Measurements from ENCODE around the gene ITPR2. TPM values are rescaled to one million over a fixed set of nuclear protein-coding genes. Genes with fewer than 3 reads are reported as not detected.

ITPR2 gene
- total and polyA plus RNA-seq, 2 of the 13 experiments (the other 11 are each of a cell fraction or from before 2014, with no cell fraction given), result 31.9 to 81.9 TPM

GRCh38 chr12:26334621-26335124 is 498.3 kb downstream of the ITPR2 start:
- Histone ChIP-seq H3K27me3 (ENCODE audit: control insufficient read depth in 1 of 2, insufficient read depth in 2 of 2, low read length in 2 of 2) (no peaks in the 10 kb centered on the region), H3K4me3 (replicated peaks in 1 of 3; ENCODE audit: insufficient read depth in 1 of 3, low read depth in 2 of 3, low read length in 3 of 3) (no peak overlapping the region), H4K20me1 (ENCODE audit: insufficient read depth, low read length) (no peaks in the 10 kb centered on the region), H3K79me2 (ENCODE audit: insufficient read depth, low read length) (no peaks in the 10 kb centered on the region), H3K4me1 (ENCODE audit: insufficient read depth, low read length) (no peaks in the 10 kb centered on the region), H3K4me2 (ENCODE audit: low read depth, low read length) (no peak overlapping the region), H2AFZ (ENCODE audit: low read length) (no peak overlapping the region), H3K36me3 (replicated peaks in 1 of 2; ENCODE audit: control insufficient read depth in 1 of 2, insufficient read depth in 2 of 2, low read length in 2 of 2) (peaks cover 4 to 16% of the 10 kb centered on the region in 2 experiments; a peak in 4 of 5 replicates), H3K27ac (ENCODE audit: extremely low read length, insufficient read depth, low read length) (no peak overlapping the region), H3K9ac (ENCODE audit: insufficient read depth, low read depth, low read length) (no peak overlapping the region), H3K9me3 (ENCODE audit: low read length) (no peaks in the 10 kb centered on the region)
- POLR2A ChIA-PET, result no interaction called here
- BruUV-seq (replicated peaks), result no TSS peak
- CTCF ChIA-PET (ENCODE audit: low intra/inter-chr PET ratio, low total read pairs), result no interaction called here
- ATAC-seq, result no peak
- DNase-seq (ENCODE audit: low spot score), result no peak
- FAIRE-seq, result no peak
- intact Hi-C loops (cut with micrococcal nuclease; ENCODE audit: unreplicated experiment) (no loop called here), in situ Hi-C loops (cut with HindIII; ENCODE audit: extremely low pct_ligation_motif_present, low pct_unique_long_range_greater_than_20kb) (no loop called here)
- 93% methylated on average over 6 of the region's 6 CpGs for WGBS (ENCODE audit: low lambda C conversion rate)
- TF ChIP-seq HMGA1 (CRISPR knock-in tag; conservative IDR thresholded peaks at IDR 0.05) (no peak), REST (IDR thresholded peaks at IDR 0.05; ENCODE audit: borderline replicate concordance in 1 of 2, low read depth in 1 of 2, low read length in 2 of 2) (no peak), RBM22 (optimal IDR thresholded peaks at IDR 0.05; ENCODE audit: low read length) (peak; percentile 66), ZNF570 (CRISPR knock-in tag; IDR thresholded peaks at IDR 0.05; ENCODE audit: borderline replicate concordance) (no peak)

GRCh38 chr12:26331960-26332359 is 501.0 kb downstream of the ITPR2 start:
- FAIRE-seq, result no peak
- no peaks in the 10 kb centered on the region for H4K20me1 ChIP-seq (ENCODE audit: insufficient read depth, low read length)
- ChIA-PET POLR2A (no interaction called here), CTCF (ENCODE audit: low intra/inter-chr PET ratio, low total read pairs) (no interaction called here)
- ATAC-seq, result peak; percentile 45
- no peak for DNase-seq (ENCODE audit: low spot score)
- no peaks in the 10 kb centered on the region for H3K4me1 ChIP-seq (ENCODE audit: insufficient read depth, low read length)
- WGBS (ENCODE audit: low lambda C conversion rate), result 98% methylated on average over 4 of the region's 4 CpGs
- H3K27ac ChIP-seq (ENCODE audit: extremely low read length, insufficient read depth, low read length), result no peak overlapping the region
- no peaks in the 10 kb centered on the region; a peak in 1 of 5 replicates for H3K27me3 ChIP-seq (ENCODE audit: control insufficient read depth in 1 of 2, insufficient read depth in 2 of 2, low read length in 2 of 2)
- H3K9me3 ChIP-seq (ENCODE audit: low read length), result no peaks in the 10 kb centered on the region
- peak; percentile 51; the same call in 1 of the 2 replicates for TF ChIP-seq POLR2G (IDR thresholded peaks at IDR 0.05; ENCODE audit: low read depth, low read length)
- no peak for TF ChIP-seq SRF (IDR thresholded peaks at IDR 0.05; ENCODE audit: low read depth, low read length)
- H3K9ac ChIP-seq (ENCODE audit: insufficient read depth, low read depth, low read length), result no peak overlapping the region
- no peaks in the 10 kb centered on the region for H3K79me2 ChIP-seq (ENCODE audit: insufficient read depth, low read length)
- no TSS peak for BruUV-seq (replicated peaks)
- intact Hi-C loops (cut with micrococcal nuclease; ENCODE audit: unreplicated experiment), result no loop called here
- H3K4me3 ChIP-seq (replicated peaks in 1 of 3; ENCODE audit: insufficient read depth in 1 of 3, low read depth in 2 of 3, low read length in 3 of 3), result no peak overlapping the region
- no peak overlapping the region for H2AFZ ChIP-seq (ENCODE audit: low read length)
- no peak overlapping the region for H3K4me2 ChIP-seq (ENCODE audit: low read depth, low read length)
- in situ Hi-C loops (cut with HindIII; ENCODE audit: extremely low pct_ligation_motif_present, low pct_unique_long_range_greater_than_20kb), result no loop called here
- no peaks in the 10 kb centered on the region for H3K36me3 ChIP-seq (replicated peaks in 1 of 2; ENCODE audit: control insufficient read depth in 1 of 2, insufficient read depth in 2 of 2, low read length in 2 of 2)
